GM12878 (cell line): Measurements from ENCODE around the gene C1QL1. TPM values are rescaled to one million over a fixed set of nuclear protein-coding genes. Genes with fewer than 3 reads are reported as not detected.

ENCODE experiments used
- ATAC-seq: fragments of 200-7000 bp; cut with Tn5 transposase; 3 replicates; pipeline ENCODE4 v1.9.1; 2020; ENCODE audit warnings: mild to moderate bottlenecking, moderate library complexity
- BruUV-seq: library from RNA; stranded (reverse); fragments of 400-500 nt; replicated peaks from 2 replicates; lab custom pipeline; 2021; lab: Mats Ljungman, UMichigan
- CTCF ChIA-PET: fragments of 300-600 bp; sonication (Branson Sonifier 250); formaldehyde crosslinking; extraction: SDS; loops from one replicate; lab custom pipeline; 2021; ENCODE audit warnings: inconsistent platforms; lab: Yijun Ruan, JAX
- POLR2A ChIA-PET: fragments of 350-600 bp; formaldehyde crosslinking; extraction: SDS; loops from one replicate; lab custom pipeline; 2021; ENCODE audit warnings: inconsistent platforms; lab: Charles Lee
- RAD21 ChIA-PET: fragments of 300-600 bp; sonication (Branson Sonifier 250); formaldehyde crosslinking; loops from one replicate; lab custom pipeline; 2023; ENCODE audit warnings: antibody characterized with exemption; ENCODE audit not compliant: unreplicated experiment; lab: Charles Lee
- SMC1A ChIA-PET: fragments of 300-600 bp; sonication (Branson Sonifier 250); formaldehyde crosslinking; loops from one replicate; lab custom pipeline; 2023; ENCODE audit not compliant: unreplicated experiment, uncharacterized antibody; lab: Charles Lee
- DNase-seq: peaks from one replicate; pipeline ENCODE4 v3.0.0-alpha.2; 2011; ENCODE audit warnings: low read depth, low spot score
- FAIRE-seq: peaks from 3 replicates; lab custom pipeline; 2011; peaks lifted over from hg19 to GRCh38; lab: Jason Lieb, UNC
- H2AFZ ChIP-seq: 2 replicates; pipeline ENCODE4 v1.6.0; 2011; ENCODE audit warnings: low read depth, low read length, control low read depth; ENCODE audit not compliant: control insufficient read depth
- H3K27ac ChIP-seq: 2 replicates; pipeline ENCODE4 v1.5.1; 2011; ENCODE audit warnings: control low read depth; ENCODE audit not compliant: control insufficient read depth, insufficient read depth
- H3K27me3 ChIP-seq, 2 experiments: replicated peaks in 1 of 2; 2 replicates each; pipeline versions ENCODE4 v1.6.0 to v1.6.1; 2011; ENCODE audit warnings: low read length in 1 of 2; ENCODE audit not compliant: control insufficient read depth in 2 of 2, insufficient read depth in 2 of 2
- H3K36me3 ChIP-seq, 2 experiments: 2 replicates each; pipeline ENCODE4 v1.5.1; 2011; ENCODE audit warnings: low read length in 1 of 2; ENCODE audit not compliant: control insufficient read depth in 2 of 2, insufficient read depth in 2 of 2
- H3K4me1 ChIP-seq: 2 replicates; pipeline ENCODE4 v1.6.1; 2011; ENCODE audit warnings: mild to moderate bottlenecking, low read length, moderate library complexity, mixed read lengths; ENCODE audit not compliant: control insufficient read depth, insufficient read depth
- H3K4me2 ChIP-seq: 2 replicates; pipeline ENCODE4 v1.6.0; 2011; ENCODE audit warnings: control low read depth; ENCODE audit not compliant: control insufficient read depth, insufficient read depth
- H3K4me3 ChIP-seq: fragments of 200-600 bp; sonication (generic); 2 replicates; pipeline ENCODE4 v1.5.1; 2016
- H3K79me2 ChIP-seq: 2 replicates; pipeline ENCODE4 v1.6.0; 2011; ENCODE audit warnings: low read length; ENCODE audit not compliant: control insufficient read depth, insufficient read depth
- H3K9ac ChIP-seq: 2 replicates; pipeline ENCODE4 v1.8.0; 2011; ENCODE audit warnings: low read length, control low read depth, mixed read lengths; ENCODE audit not compliant: control insufficient read depth, insufficient read depth
- H3K9me3 ChIP-seq: replicated peaks from 3 replicates; pipeline ENCODE4 v1.5.1; 2011; ENCODE audit warnings: mild to moderate bottlenecking, low read length; ENCODE audit not compliant: control insufficient read depth, insufficient read depth
- H4K20me1 ChIP-seq: 2 replicates; pipeline ENCODE4 v1.6.0; 2011; ENCODE audit not compliant: control insufficient read depth, insufficient read depth
- ASH2L ChIP-seq: fragments of 300-600, 200-600 bp; sonication (generic); IDR thresholded peaks from 2 replicates; pipeline ENCODE4 v1.6.1; 2017; ENCODE audit warnings: low read depth, mild to moderate bottlenecking, borderline replicate concordance
- CBX5 ChIP-seq: sonication (generic); IDR thresholded peaks from 2 replicates; pipeline ENCODE4 v1.6.1; 2016; ENCODE audit warnings: low read depth, moderate library complexity, mild to moderate bottlenecking, inconsistent platforms
- CHD1 ChIP-seq: IDR thresholded peaks from 2 replicates; pipeline ENCODE4 v1.6.1; 2012; ENCODE audit warnings: low read depth, low read length, improper control_type of control experiment
- CHD4 ChIP-seq: fragments of 200-600 bp; sonication (generic); IDR thresholded peaks from 2 replicates; pipeline ENCODE4 v1.6.1; 2016; ENCODE audit warnings: mild to moderate bottlenecking
- NBN ChIP-seq: fragments of 450-650 bp; IDR thresholded peaks from 2 replicates; pipeline ENCODE4 v1.6.1; 2016
- NFYB ChIP-seq: IDR thresholded peaks from 2 replicates; pipeline ENCODE4 v1.6.1; 2011; ENCODE audit warnings: low read depth, mild to moderate bottlenecking, low read length, improper control_type of control experiment, moderate library complexity; ENCODE audit not compliant: insufficient read depth
- RAD51 ChIP-seq: fragments of 450-650 bp; IDR thresholded peaks from 2 replicates; pipeline ENCODE4 v1.6.1; 2016; ENCODE audit warnings: moderate library complexity, mild to moderate bottlenecking, inconsistent platforms
- RELA ChIP-seq: fragments of 450-650 bp; IDR thresholded peaks from 2 replicates; pipeline ENCODE4 v1.8.0; 2014; ENCODE audit warnings: borderline replicate concordance; ENCODE audit not compliant: partially characterized antibody
- SMARCA5 ChIP-seq: fragments of 450-650 bp; IDR thresholded peaks from 2 replicates; pipeline ENCODE4 v1.6.1; 2017; ENCODE audit warnings: mild to moderate bottlenecking
- SREBF1 ChIP-seq: IDR thresholded peaks from 2 replicates; pipeline ENCODE4 v1.6.1; 2012; ENCODE audit warnings: mild to moderate bottlenecking, low read length
- SREBF2 ChIP-seq: IDR thresholded peaks from 2 replicates; pipeline ENCODE4 v1.6.1; 2012; ENCODE audit warnings: mild to moderate bottlenecking, low read length
- TCF3 ChIP-seq: IDR thresholded peaks from 2 replicates; pipeline ENCODE4 v1.6.1; 2012; ENCODE audit warnings: low read depth, mild to moderate bottlenecking, low read length, borderline replicate concordance; ENCODE audit not compliant: insufficient read depth
- ZBTB40 ChIP-seq: fragments of 450-650 bp; IDR thresholded peaks from 2 replicates; pipeline ENCODE4 v1.6.1; 2016; ENCODE audit warnings: mild to moderate bottlenecking, moderate library complexity, borderline replicate concordance
- WGBS: methylation state at CpG from one replicate; pipeline ENCODE4 v1.1.6; 2016; ENCODE audit warnings: low lambda C conversion rate; ENCODE audit not compliant: insufficient replicate concordance, insufficient coverage; ENCODE audit errors: missing lambda C conversion rate; 5-methylcytosine and 5-hydroxymethylcytosine counted together
- in situ Hi-C: fragments of 300-500 bp; cut with MboI; formaldehyde crosslinking; loops from 9 replicates; pipeline ENCODE4 v1.14.3; 2018; ENCODE audit warnings: mixed read lengths
- intact Hi-C: fragments of 100-400 bp; cut with micrococcal nuclease; formaldehyde crosslinking; loops from one replicate; pipeline ENCODE4 v1.14.2; 2022; ENCODE audit not compliant: unreplicated experiment
- polyA plus RNA-seq, 11 experiments: library from polyadenylated mRNA; depleted of rRNA in 4 of 11; unstranded in 6 of 11; stranded (reverse) in 5 of 11; fragments of >200 nt; fragmentation: Nextera tagmentation in 4 of 11; fragmentation: Illumina TruSeq in 1 of 11; extraction: Ambion mirVana in 4 of 11; extraction: Trizol in 1 of 11; gene quantifications; 1 replicate in 1 of 11; 2 replicates in 10 of 11; pipeline versions ENCODE4 v1.2.1 to v1.2.3, GENCODE V29; 2011 to 2016; ENCODE audit warnings: inconsistent platforms in 2 of 11, missing spikeins in 2 of 11, low read depth in 1 of 11
- total RNA-seq, 4 experiments: library from RNA; depleted of rRNA in 3 of 4; stranded (reverse); fragments of >200 nt in 3 of 4; fragmentation: Illumina TruSeq in 1 of 4; extraction: Trizol in 1 of 4; gene quantifications; 2 replicates each; pipeline versions ENCODE4 v1.2.1 to v1.2.3, GENCODE V29; 2013 to 2021
- TF ChIP-seq, protein P1 (sequence below): fragments of 450-650 bp; formaldehyde crosslinking; IDR thresholded peaks from 2 replicates; pipeline ENCODE4 v1.4.0; 2022; ENCODE audit warnings: mild to moderate bottlenecking, moderate library complexity

Gene C1QL1
- total and polyA plus RNA-seq, 10 of the 15 experiments (the other 5 are each of a cell fraction or from before 2014, with no cell fraction given), result not detected

DNA sequence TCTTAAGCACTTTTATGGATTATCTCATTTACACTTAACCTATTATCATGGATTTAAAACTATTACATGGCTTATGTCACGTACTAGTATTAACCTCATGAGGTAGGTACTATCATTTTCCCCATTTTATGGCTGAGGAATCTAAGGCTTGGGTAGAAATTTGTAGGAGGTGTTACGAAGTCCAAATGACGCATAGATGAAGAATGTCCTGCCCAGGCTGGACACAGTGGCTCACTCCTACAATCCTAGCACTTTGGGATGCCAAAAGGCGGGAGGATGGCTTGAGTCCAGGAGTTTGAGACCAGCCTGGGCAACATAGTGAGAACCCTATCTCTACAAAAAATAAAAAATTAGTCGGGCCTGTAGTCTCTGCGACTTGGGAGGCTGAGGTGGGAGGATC, 4.8 kb upstream of the C1QL1 start:
- no peak overlapping the region for H3K27ac ChIP-seq
- intact Hi-C loops (no loop called here), in situ Hi-C loops (no loop called here)
- TF ChIP-seq, protein P1, sequence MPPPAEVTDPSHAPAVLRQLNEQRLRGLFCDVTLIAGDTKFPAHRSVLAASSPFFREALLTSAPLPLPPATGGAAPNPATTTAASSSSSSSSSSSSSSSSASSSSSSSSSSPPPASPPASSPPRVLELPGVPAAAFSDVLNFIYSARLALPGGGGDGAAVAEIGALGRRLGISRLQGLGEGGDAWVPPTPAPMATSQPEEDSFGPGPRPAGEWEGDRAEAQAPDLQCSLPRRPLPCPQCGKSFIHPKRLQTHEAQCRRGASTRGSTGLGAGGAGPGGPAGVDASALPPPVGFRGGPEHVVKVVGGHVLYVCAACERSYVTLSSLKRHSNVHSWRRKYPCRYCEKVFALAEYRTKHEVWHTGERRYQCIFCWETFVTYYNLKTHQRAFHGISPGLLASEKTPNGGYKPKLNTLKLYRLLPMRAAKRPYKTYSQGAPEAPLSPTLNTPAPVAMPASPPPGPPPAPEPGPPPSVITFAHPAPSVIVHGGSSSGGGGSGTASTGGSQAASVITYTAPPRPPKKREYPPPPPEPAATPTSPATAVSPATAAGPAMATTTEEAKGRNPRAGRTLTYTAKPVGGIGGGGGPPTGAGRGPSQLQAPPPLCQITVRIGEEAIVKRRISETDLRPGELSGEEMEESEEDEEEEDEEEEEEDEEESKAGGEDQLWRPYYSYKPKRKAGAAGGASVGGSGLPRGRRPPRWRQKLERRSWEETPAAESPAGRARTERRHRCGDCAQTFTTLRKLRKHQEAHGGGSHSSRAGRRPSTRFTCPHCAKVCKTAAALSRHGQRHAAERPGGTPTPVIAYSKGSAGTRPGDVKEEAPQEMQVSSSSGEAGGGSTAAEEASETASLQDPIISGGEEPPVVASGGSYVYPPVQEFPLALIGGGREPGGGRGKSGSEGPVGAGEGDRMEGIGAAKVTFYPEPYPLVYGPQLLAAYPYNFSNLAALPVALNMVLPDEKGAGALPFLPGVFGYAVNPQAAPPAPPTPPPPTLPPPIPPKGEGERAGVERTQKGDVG (CRISPR knock-in tag), result no peak
- no peak for TF ChIP-seq NFYB
- TF ChIP-seq NBN, result no peak
- no peak for TF ChIP-seq SMARCA5
- no peak for TF ChIP-seq ASH2L
- no peak for TF ChIP-seq CBX5
- TF ChIP-seq RAD51, result no peak
- no peak for TF ChIP-seq CHD1
- no peak for TF ChIP-seq TCF3
- no peak for TF ChIP-seq CHD4
- TF ChIP-seq SREBF2, result no peak
- TF ChIP-seq ZBTB40, result no peak
- no peak for TF ChIP-seq SREBF1
- TF ChIP-seq RELA, result no peak
- no peak overlapping the region for H2AFZ ChIP-seq
- ChIA-PET RAD21 (no interaction called here), CTCF (no interaction called here), POLR2A (no interaction called here), SMC1A (no interaction called here)
- no peaks in the 10 kb centered on the region; the same call in 2 of the 3 replicates for H3K9me3 ChIP-seq
- H3K4me3 ChIP-seq, result no peak overlapping the region
- FAIRE-seq (no peak), ATAC-seq (no peak), DNase-seq (no peak)
- H3K4me2 ChIP-seq, result no peak overlapping the region
- H4K20me1 ChIP-seq, result no peaks in the 10 kb centered on the region
- no TSS peak for BruUV-seq
- H3K4me1 ChIP-seq, result peaks cover 6% of the 10 kb centered on the region; the same call in 1 of the 2 replicates
- H3K79me2 ChIP-seq, result no peaks in the 10 kb centered on the region
- H3K36me3 ChIP-seq, result no peaks in the 10 kb centered on the region
- 55% methylated on average over 6 of the region's 6 CpGs for WGBS
- peaks cover 17 to 24% of the 10 kb centered on the region in 2 experiments for H3K27me3 ChIP-seq
- H3K9ac ChIP-seq, result no peak overlapping the region
